Hepatic stellate cell (primary cell): Measurements from ENCODE around the gene SLC5A1.

ENCODE experiments used
- DNase-seq: peaks from one replicate; pipeline ENCODE4 v3.0.0; 2011; ENCODE audit warnings: low spot score

SLC5A1 gene

GRCh38 chr22:32050678-32051515, 7.8 kb downstream of the SLC5A1 start:
- peak; percentile 44 for DNase-seq

- DNase-seq: no peak
Observed at GRCh38 chr22:32052244-32052643, 9.2 kb downstream of the SLC5A1 start.

GRCh38 chr22:32052936-32053791, 10.1 kb downstream of the SLC5A1 start:
- no peak for DNase-seq

- DNase-seq: no peak
Observed at GRCh38 chr22:32055069-32055468, 12.0 kb downstream of the SLC5A1 start.

DNA sequence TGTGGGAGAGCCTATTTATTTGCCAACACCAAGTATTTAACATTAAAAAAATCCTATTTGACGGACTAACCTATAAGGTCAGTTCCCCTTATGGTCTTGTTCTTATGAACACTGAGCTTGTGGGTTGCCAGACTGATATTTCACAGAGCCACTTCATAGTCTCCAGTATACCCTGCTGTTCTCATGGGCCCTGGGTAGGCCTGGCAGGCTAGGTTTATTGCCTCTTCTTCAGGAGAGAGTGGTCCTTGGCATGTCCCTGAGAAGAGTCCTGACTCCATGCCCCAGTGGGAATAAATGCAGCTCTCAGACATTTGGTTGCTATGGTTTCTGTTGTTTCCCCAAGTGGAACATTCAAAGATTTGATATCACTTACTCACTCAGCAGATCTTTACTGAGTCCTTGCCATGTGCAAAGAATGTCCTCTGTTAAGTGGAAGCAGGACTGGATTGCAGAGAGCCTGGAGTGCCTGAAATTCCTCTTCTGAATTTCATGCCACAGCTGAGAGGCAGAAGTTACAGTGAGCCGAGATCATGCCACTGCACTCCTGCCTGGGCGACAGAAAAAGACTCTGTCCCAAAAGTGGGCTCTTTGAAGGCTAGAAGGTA, 15.7 kb downstream of the SLC5A1 start:
- DNase-seq: no peak

DNA sequence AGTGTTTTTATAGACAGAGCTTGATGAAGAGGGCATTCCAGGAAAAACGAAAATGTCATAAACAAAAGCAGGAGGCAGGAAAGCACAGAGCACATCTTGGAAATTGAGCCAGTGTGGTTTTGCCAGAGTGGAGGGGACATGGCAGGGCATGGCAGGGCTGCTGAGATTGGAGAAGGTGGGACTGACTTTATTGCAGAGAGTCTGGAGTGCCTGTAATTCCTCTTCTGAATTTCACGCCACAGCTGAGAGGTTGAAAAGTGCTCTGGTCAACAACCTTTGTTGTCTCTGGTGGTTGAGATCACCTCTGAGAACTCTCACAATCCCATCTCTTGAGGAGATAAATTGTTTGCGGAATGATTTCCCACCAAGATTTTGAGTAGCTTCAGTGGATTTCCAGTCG, 16.4 kb downstream of the SLC5A1 start:
- DNase-seq: no peak

DNA sequence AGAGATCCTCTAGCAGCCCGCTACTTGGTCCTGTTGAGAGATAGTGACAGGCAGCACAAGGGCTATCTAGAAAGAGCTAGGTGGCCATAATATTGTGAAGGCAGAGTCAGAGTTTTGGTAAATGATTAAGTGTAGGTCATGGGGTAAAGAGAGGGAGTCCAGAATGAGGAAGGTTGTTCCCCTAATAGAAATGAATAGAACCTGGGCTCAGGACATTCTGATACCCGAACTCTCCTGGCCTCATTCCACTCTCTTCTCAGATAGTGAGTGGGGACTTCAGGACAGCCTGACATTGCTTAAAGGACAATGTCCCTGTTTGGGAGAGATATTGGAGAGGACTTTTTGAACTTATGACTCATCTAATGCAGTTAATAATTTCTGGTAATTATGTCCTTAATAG, 20.6 kb downstream of the SLC5A1 start:
- no peak for DNase-seq

DNA sequence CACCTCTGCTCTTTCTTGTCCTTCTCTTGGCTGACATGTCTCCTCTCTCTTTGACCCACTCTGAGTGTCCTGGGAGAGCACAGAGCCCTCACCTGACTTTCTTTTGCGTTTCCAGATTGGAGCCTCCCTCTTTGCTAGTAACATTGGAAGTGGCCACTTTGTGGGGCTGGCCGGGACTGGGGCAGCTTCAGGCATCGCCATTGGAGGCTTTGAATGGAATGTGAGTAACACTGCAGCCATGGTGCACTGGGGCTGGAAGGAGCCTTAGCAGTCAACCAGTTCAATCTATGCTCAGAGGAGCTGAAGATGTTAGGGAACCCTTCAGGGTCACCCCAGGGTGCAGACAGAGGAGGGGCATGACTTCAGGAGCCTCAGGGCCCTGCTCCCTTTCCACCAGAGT, 23.8 kb downstream of the SLC5A1 start:
- DNase-seq: no peak

GRCh38 chr22:32067613-32068012, 24.6 kb downstream of the SLC5A1 start:
- no peak for DNase-seq

- no peak for DNase-seq
Observed at GRCh38 chr22:32069579-32070372, 26.7 kb downstream of the SLC5A1 start.

GRCh38 chr22:32073262-32073661, 30.2 kb downstream of the SLC5A1 start:
- no peak for DNase-seq

GRCh38 chr22:32073823-32074380, 30.8 kb downstream of the SLC5A1 start:
- no peak for DNase-seq

DNA sequence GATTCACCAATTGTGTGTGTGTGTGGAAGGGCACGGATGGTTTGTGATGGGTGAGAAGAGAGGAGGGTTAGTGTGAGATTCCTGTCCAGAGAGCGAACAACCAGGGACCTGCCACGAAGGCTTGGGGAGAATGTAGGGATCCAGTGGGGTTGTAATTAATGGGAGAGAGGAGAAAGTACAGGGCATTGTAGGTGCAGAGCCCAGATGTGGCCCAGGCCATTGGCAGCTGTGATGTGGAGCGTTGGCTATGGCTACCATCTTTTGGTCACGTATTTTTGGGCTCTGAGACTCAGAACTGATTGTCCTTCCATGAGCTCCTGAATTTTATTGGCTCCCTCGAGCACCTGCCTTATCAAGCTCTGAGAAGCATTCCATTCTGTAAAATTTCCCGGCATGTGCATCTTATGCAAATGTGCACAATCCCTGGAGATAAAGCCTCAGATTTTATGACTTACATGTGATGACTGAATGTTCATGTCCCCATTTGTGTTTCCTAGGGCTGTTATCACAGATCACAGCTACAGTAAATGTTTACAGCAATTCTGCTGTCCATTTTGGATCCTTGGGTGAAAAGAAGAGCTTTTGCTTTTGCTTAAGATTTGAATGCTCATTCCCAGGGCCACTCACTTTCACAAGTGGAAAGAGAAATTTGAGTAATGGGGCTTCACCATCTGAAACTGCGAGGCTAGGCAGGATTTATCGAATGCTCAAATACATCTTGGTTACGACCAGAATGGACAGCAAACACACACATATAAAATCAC, 33.1 kb downstream of the SLC5A1 start:
- no peak for DNase-seq

DNA sequence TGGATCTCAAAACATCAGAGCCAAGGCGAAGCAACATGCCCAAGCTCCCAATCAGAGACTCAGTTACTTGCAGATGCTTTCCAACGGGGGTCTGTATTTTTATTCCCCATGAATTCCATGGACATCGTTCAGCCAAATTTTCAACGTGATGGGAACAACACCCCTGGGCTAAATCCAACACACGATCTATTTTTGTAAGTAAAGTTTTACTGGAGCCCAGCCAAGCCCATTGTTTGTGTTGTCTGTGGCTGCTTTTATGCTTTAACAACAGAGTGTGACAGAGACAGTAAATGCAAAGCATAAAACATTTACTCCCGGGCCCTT, 33.7 kb downstream of the SLC5A1 start:
- no peak for DNase-seq

- no peak for DNase-seq
Observed at GRCh38 chr22:32077151-32077550, 34.1 kb downstream of the SLC5A1 start.

GRCh38 chr22:32079130-32080089, 36.3 kb downstream of the SLC5A1 start:
- DNase-seq: peak; percentile 63

DNA sequence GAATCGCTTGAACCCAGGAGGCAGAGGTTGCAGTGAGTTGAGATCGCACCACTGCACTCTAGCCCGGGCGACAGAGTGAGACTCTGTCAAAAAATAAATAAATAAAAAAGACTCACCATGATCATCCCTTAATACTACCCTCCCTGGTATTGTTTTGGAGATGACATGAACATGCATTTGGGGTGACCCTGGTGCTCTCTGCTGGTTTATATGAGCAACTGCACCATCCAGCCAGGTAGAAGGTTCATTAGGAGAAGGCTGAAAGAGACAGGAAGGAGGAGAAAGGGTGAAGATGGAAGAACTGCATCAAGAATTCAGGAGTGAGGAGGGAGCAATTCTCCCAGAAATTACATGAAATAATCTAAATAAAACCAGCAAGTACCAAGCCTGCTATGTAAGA, 37.8 kb downstream of the SLC5A1 start:
- DNase-seq: peak; percentile 26

DNA sequence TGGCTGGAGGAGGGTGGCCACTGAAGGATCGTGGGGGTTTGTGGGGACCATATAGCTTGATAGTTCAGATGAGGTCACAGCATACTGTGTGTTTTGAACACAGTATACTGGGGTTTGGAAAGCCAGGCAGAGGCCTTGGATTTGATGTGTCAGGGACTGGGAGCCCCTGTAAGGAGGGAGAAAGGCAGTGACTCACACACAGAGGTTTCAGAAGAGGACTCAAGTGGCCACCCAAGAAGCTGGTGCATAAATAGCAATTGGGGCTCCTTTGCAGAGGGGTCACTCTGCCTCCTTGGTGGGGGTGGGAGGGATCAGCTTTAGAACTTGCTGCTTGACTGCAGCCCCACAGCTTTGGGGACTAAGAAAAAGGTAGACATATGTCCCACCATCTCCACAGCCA, 39.3 kb downstream of the SLC5A1 start:
- no peak for DNase-seq

DNA sequence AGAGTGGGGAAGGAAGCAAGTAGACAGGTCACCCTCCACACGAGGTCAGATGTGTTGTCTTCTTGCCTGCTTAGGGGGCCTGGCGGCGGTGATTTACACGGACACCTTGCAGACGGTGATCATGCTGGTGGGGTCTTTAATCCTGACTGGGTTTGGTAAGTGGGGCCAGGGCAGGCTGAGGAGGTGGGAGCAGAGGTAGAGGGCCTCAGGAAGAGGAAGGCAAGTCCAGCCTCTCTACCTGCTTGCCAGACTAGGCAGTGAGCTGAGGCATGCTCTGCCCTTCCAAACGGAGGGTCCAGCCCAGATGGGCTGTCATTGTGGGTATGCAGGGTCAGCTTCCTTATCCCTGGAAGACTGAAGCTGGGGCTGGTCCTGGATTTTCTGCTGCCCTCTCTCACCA, 39.9 kb downstream of the SLC5A1 start:
- no peak for DNase-seq

DNA sequence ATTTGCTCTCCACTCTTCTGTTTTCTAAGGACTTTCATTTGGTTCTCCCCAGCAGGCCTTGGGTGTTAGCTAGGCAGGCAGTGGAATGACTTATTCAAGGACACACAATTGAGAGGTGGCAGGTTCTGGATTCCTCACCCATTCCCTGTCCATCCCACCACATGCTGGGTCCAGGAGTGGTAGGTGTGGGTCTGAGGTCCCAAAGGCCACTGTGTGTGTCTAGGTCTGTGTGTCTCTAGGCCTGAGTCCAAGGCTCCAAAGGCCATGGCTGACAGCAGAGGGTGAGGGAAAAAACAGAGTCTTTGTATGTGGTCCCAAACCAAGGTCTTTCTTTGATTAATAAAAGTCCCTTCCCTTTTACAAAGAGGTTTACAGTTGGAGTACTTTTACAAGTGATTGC, 40.8 kb downstream of the SLC5A1 start:
- no peak for DNase-seq
